Thymus (tissue), 11 donors: ENCODE measurements around the gene RASSF5. TPM values are rescaled to one million over a fixed set of nuclear protein-coding genes. Genes with fewer than 3 reads are reported as not detected.

Experiments used
- DNase-seq, 9 donors: peaks; one replicate each; pipeline ENCODE4 v3.0.0-alpha.2; 2013; ENCODE audit warnings: low spot score in 9 of 9, low read depth in 6 of 9, missing footprints in 1 of 9
- H3K27ac ChIP-seq, 2 donors: one replicate each; pipeline ENCODE4 v1.5.1; 2013; ENCODE audit warnings: control low read depth in 1 of 2, low read depth in 1 of 2, low read length in 1 of 2, mild to moderate bottlenecking in 1 of 2, moderate library complexity in 1 of 2
- H3K27me3 ChIP-seq, 2 donors: one replicate each; pipeline ENCODE4 v1.5.1; 2013; ENCODE audit warnings: low read length in 1 of 2; ENCODE audit not compliant: control insufficient read depth in 2 of 2, insufficient read depth in 1 of 2
- H3K36me3 ChIP-seq, 2 donors: one replicate each; pipeline ENCODE4 v1.5.1; 2013; ENCODE audit warnings: low read length in 1 of 2, mild to moderate bottlenecking in 1 of 2, moderate library complexity in 1 of 2; ENCODE audit not compliant: control insufficient read depth in 2 of 2, insufficient read depth in 2 of 2
- H3K4me1 ChIP-seq, 2 donors: one replicate each; pipeline ENCODE4 v1.5.1; 2013; ENCODE audit warnings: low read length in 2 of 2; ENCODE audit not compliant: control insufficient read depth in 2 of 2, insufficient read depth in 2 of 2
- H3K4me3 ChIP-seq, 2 donors: one replicate each; pipeline ENCODE4 v1.5.1; 2013; ENCODE audit warnings: low read length in 2 of 2, control low read depth in 1 of 2, mild to moderate bottlenecking in 1 of 2
- H3K9me3 ChIP-seq, 2 donors: one replicate each; pipeline ENCODE4 v1.5.1; 2013; ENCODE audit warnings: low read length in 1 of 2, mild to moderate bottlenecking in 1 of 2; ENCODE audit not compliant: control insufficient read depth in 2 of 2, insufficient read depth in 1 of 2
- WGBS: extraction: QIAGEN DNeasy Blood & Tissue Kit; methylation state at CpG from one replicate; pipeline ENCODE4 v1.1.7; 2013; 5-methylcytosine and 5-hydroxymethylcytosine counted together
- polyA plus RNA-seq: library from polyadenylated mRNA; stranded (reverse); fragments of 200-250 nt; gene quantifications from one replicate; pipeline ENCODE4 v1.2.3, GENCODE V29; 2013
- total RNA-seq: library from RNA; stranded (reverse); fragments of 120-200 nt; gene quantifications from one replicate; pipeline ENCODE4 v1.2.4, GENCODE V29; 2013
- donor health status: healthy.

RASSF5 gene
- total and polyA plus RNA-seq, 2 donors = 54.3 to 73.4 TPM

DNA sequence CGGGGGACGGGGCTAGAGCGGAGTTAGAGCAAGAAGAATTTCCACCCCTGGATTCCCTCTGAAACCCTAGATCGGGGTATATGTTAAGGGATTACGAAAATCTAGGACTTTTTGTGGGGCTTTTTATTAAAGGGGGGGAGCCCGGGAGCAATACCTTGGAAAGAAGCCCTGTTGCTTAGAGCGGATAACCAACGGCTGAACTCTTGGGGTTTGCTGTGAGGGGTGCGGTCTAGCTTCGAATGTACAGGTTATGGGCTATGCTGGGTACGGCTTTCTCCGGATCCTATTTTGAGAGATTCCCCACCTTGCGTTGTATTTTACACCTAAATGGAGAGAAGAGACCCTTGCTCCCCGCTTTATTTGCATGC is 128.6 kb downstream of the RASSF5 start:
- Histone ChIP-seq H3K9me3 (no peaks in the 10 kb centered on the region), H3K4me3 (peak overlapping the region; percentile 59 to 77), H3K4me1 (peaks cover 10 to 16% of the 10 kb centered on the region in 2 donors), H3K27ac (peak overlapping the region in 1 of 2 donors; percentile 28), H3K36me3 (no peaks in the 10 kb centered on the region), H3K27me3 (peaks cover 0 to 6% of the 10 kb centered on the region in 2 donors)
- DNase-seq = peak in 1 of 9 donors; percentile 45
- 1% methylated on average over 14 of the region's 14 CpGs for WGBS

DNA sequence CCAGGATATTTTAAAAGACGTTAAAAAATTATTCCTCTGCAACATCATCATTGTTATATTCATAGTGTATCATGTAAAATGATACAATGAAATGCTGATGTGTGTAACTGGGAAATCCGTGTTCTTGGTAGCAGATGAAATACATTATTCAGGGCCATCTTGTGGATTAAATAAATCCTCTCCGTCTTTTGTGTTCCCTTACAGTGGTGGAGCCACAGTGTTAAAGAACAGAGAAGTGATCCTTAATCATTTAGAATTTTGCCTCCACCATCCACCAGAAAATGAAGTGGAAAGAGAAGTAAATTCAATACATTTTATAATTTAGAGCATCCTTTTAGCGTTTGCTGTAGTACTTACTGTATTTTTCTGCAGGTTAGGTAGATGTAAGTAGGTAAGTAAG is 129.3 kb downstream of the RASSF5 start:
- WGBS = 59% methylated on average over 4 of the region's 4 CpGs
- peaks cover 10 to 16% of the 10 kb centered on the region in 2 donors for H3K4me1 ChIP-seq
- H3K27me3 ChIP-seq = peaks cover 0 to 6% of the 10 kb centered on the region in 2 donors
- no peaks in the 10 kb centered on the region for H3K36me3 ChIP-seq
- H3K9me3 ChIP-seq = no peaks in the 10 kb centered on the region
- no peak overlapping the region for H3K4me3 ChIP-seq
- no peak for DNase-seq
- no peak overlapping the region for H3K27ac ChIP-seq

- no peaks in the 10 kb centered on the region for H3K36me3 ChIP-seq
- H3K4me3 ChIP-seq = no peak overlapping the region
- H3K27me3 ChIP-seq = peaks cover 0 to 6% of the 10 kb centered on the region in 2 donors
- H3K27ac ChIP-seq = no peak overlapping the region
- no peak for DNase-seq
- H3K9me3 ChIP-seq = no peaks in the 10 kb centered on the region
- peaks cover 10 to 16% of the 10 kb centered on the region in 2 donors for H3K4me1 ChIP-seq
Observed at GRCh38 chr1:206637605-206638004, 130.3 kb downstream of the RASSF5 start.

Other genes with a start within 250 kb of the RASSF5 start
- gene IKBKE, start 37.1 kb upstream of the RASSF5 start, total RNA-seq = 23.9 TPM
- gene IKBKE, start 37.1 kb upstream of the RASSF5 start, polyA plus RNA-seq = 17.1 TPM
- gene EIF2D, start 104.9 kb downstream of the RASSF5 start, total RNA-seq = 54.1 TPM
- gene EIF2D, start 104.9 kb downstream of the RASSF5 start, polyA plus RNA-seq = 43.2 TPM
- gene DYRK3, start 128.0 kb downstream of the RASSF5 start, total RNA-seq = 7.2 TPM
- 4.9 TPM for gene DYRK3, start 128.0 kb downstream of the RASSF5 start, polyA plus RNA-seq
- 36.4 TPM for gene MAPKAPK2, start 177.4 kb downstream of the RASSF5 start, total RNA-seq
- gene MAPKAPK2, start 177.4 kb downstream of the RASSF5 start, polyA plus RNA-seq = 72.3 TPM